NT2/D1 (cell line): ENCODE measurements around the gene GNG7.

Experiments
- YY1 ChIP-seq: IDR thresholded peaks from 2 replicates; pipeline ENCODE4 v1.6.1; 2011; ENCODE audit not compliant: insufficient read length, insufficient read depth
- ZNF274 ChIP-seq: IDR thresholded peaks from 2 replicates; pipeline ENCODE4 v1.6.1; 2011; ENCODE audit warnings: mild to moderate bottlenecking, low read depth, low read length

DNA sequence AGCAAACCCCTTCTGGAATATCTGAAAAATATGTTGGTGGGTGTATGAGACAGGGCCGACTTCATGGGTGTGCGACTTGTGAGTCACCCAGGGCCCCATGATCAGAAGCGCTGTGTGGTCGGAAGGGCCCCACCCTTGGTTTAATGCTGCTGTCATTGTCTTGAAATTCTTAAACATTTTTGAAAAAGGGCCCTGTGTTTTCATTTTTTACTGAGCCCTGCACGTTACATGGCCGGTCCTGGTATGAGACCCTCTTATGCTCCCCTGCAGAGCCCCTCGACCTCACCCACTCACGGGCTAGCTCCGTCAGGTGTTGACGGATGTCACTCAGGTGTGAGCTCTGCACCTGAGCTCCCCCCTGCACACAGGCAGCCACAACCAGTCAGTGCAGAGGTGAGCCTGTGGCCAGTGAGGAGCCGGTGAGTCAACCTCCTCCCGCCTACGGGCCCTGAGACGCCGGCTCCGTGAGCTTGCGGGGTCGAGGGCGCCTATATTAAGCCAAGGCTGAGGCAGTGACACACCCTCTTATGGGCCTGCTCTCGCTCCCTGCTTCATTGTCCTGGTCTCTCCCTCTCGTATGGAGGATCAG, 198.9 kb downstream of the GNG7 start:
- TF ChIP-seq YY1 = no peak
- TF ChIP-seq ZNF274 = no peak
